IMR-90 (cell line): ENCODE measurements around the gene CFAP58.

Source experiments
- BHLHE40 ChIP-seq: fragments of 150-350 bp; IDR thresholded peaks from 2 replicates; pipeline ENCODE4 v1.6.1; 2016; ENCODE audit warnings: mild to moderate bottlenecking, low read depth, low read length
- ELK1 ChIP-seq: fragments of 150-350 bp; IDR thresholded peaks from 2 replicates; pipeline ENCODE4 v1.6.1; 2016; ENCODE audit warnings: low read depth, mild to moderate bottlenecking, low read length, moderate library complexity, borderline replicate concordance
- FOS ChIP-seq: fragments of 150-350 bp; IDR thresholded peaks from 2 replicates; pipeline ENCODE4 v1.6.1; 2016; ENCODE audit warnings: low read depth, low read length
- MAFK ChIP-seq: IDR thresholded peaks from 2 replicates; pipeline ENCODE4 v1.6.1; 2012; ENCODE audit warnings: low read depth, low read length, improper control_type of control experiment
- MXI1 ChIP-seq: IDR thresholded peaks from 2 replicates; pipeline ENCODE4 v1.6.1; 2012; ENCODE audit warnings: low read depth, mild to moderate bottlenecking, low read length, moderate library complexity, borderline replicate concordance
- POLR2A ChIP-seq: IDR thresholded peaks from 2 replicates; pipeline ENCODE4 v1.6.1; 2012; ENCODE audit warnings: mild to moderate bottlenecking, low read depth, low read length
- RAD21 ChIP-seq: IDR thresholded peaks from 2 replicates; pipeline ENCODE4 v1.6.1; 2012; ENCODE audit warnings: low read length, improper control_type of control experiment
- USF2 ChIP-seq: fragments of 150-350 bp; IDR thresholded peaks from 2 replicates; pipeline ENCODE4 v1.6.1; 2017; ENCODE audit warnings: mild to moderate bottlenecking, antibody characterized with exemption, low read length, low read depth
- TF ChIP-seq, protein P1 (sequence below): conservative IDR thresholded peaks from 2 replicates; pipeline ENCODE4 v1.5.1; 2012; ENCODE audit warnings: mild to moderate bottlenecking, low read depth, low read length, improper control_type of control experiment

- no peak for TF ChIP-seq POLR2A
- TF ChIP-seq, protein P1, sequence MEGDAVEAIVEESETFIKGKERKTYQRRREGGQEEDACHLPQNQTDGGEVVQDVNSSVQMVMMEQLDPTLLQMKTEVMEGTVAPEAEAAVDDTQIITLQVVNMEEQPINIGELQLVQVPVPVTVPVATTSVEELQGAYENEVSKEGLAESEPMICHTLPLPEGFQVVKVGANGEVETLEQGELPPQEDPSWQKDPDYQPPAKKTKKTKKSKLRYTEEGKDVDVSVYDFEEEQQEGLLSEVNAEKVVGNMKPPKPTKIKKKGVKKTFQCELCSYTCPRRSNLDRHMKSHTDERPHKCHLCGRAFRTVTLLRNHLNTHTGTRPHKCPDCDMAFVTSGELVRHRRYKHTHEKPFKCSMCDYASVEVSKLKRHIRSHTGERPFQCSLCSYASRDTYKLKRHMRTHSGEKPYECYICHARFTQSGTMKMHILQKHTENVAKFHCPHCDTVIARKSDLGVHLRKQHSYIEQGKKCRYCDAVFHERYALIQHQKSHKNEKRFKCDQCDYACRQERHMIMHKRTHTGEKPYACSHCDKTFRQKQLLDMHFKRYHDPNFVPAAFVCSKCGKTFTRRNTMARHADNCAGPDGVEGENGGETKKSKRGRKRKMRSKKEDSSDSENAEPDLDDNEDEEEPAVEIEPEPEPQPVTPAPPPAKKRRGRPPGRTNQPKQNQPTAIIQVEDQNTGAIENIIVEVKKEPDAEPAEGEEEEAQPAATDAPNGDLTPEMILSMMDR, result no peak
- TF ChIP-seq MXI1, result no peak
- no peak for TF ChIP-seq BHLHE40
- TF ChIP-seq FOS, result no peak
- no peak for TF ChIP-seq RAD21
- TF ChIP-seq MAFK, result no peak
- no peak for TF ChIP-seq ELK1
- no peak for TF ChIP-seq USF2
Measured at GRCh38 chr10:104445359-104445758, 91.7 kb downstream of the CFAP58 start.
